ENCODE measurements around the gene FOXF1.

The FOXF1 gene

GRCh38 chr16:86510465-86511261 lies at the start of gene FOXF1:
TSS of gene FOXF1 (plus strand) at chr16:86510527. CDS start at chr16:86510570, 43 bp downstream.
- no peak for DNase-seq (ENCODE audit: low spot score)

GRCh38 chr16:86461037-86461436 lies 49.3 kb upstream of the FOXF1 start:
- DNase-seq (ENCODE audit: low spot score), result no peak

GRCh38 chr16:86462334-86463084 lies 47.8 kb upstream of the FOXF1 start:
- DNase-seq (ENCODE audit: low spot score), result no peak

GRCh38 chr16:86464044-86464443 lies 46.3 kb upstream of the FOXF1 start:
- no peak for DNase-seq (ENCODE audit: low spot score)

GRCh38 chr16:86465434-86465833 lies 44.9 kb upstream of the FOXF1 start:
- no peak for DNase-seq (ENCODE audit: low spot score)

GRCh38 chr16:86466696-86467406 lies 43.5 kb upstream of the FOXF1 start:
- DNase-seq (ENCODE audit: low spot score), result no peak

GRCh38 chr16:86467490-86467889 lies 42.8 kb upstream of the FOXF1 start:
- no peak for DNase-seq (ENCODE audit: low spot score)

- no peak for DNase-seq (ENCODE audit: low spot score)
Observed at GRCh38 chr16:86470964-86471363, 39.4 kb upstream of the FOXF1 start.

GRCh38 chr16:86471896-86472295 lies 38.4 kb upstream of the FOXF1 start:
- no peak for DNase-seq (ENCODE audit: low spot score)

- no peak for DNase-seq (ENCODE audit: low spot score)
Observed at GRCh38 chr16:86472366-86472765, 38.0 kb upstream of the FOXF1 start.

GRCh38 chr16:86476956-86477534 lies 33.3 kb upstream of the FOXF1 start:
- no peak for DNase-seq (ENCODE audit: low spot score)

- no peak for DNase-seq (ENCODE audit: low spot score)
Observed at GRCh38 chr16:86477642-86478041, 32.7 kb upstream of the FOXF1 start.

GRCh38 chr16:86478779-86479178 lies 31.5 kb upstream of the FOXF1 start:
- DNase-seq (ENCODE audit: low spot score), result no peak

GRCh38 chr16:86479419-86479818 lies 30.9 kb upstream of the FOXF1 start:
- no peak for DNase-seq (ENCODE audit: low spot score)

- peak; percentile 80 for DNase-seq (ENCODE audit: low spot score)
Observed at GRCh38 chr16:86480444-86480843, 29.9 kb upstream of the FOXF1 start.

- DNase-seq (ENCODE audit: low spot score), result no peak
Observed at GRCh38 chr16:86481607-86482006, 28.7 kb upstream of the FOXF1 start.

- DNase-seq (ENCODE audit: low spot score), result no peak
Observed at GRCh38 chr16:86484240-86484639, 26.1 kb upstream of the FOXF1 start.

GRCh38 chr16:86485746-86486145 lies 24.6 kb upstream of the FOXF1 start:
- no peak for DNase-seq (ENCODE audit: low spot score)

GRCh38 chr16:86490859-86491639 lies 19.3 kb upstream of the FOXF1 start:
- DNase-seq (ENCODE audit: low spot score), result peak; percentile 60

- peak; percentile 85 for DNase-seq (ENCODE audit: low spot score)
Observed at GRCh38 chr16:86491640-86492023, 18.7 kb upstream of the FOXF1 start.

- no peak for DNase-seq (ENCODE audit: low spot score)
Observed at GRCh38 chr16:86492267-86492960, 17.9 kb upstream of the FOXF1 start.

All from globus pallidus (tissue), 1 donor.